SK-MEL-5 (cell line): ENCODE measurements around the gene RDM1. TPM values are rescaled to one million over a fixed set of nuclear protein-coding genes. Genes with fewer than 3 reads are reported as not detected.
"Not testable (repeated sequence)": the region's sequence is repeated elsewhere in the genome, so short reads cannot be mapped to it uniquely, and the experiment has no call there.

Experiments used
- DNase-seq: peaks from one replicate; pipeline ENCODE4 v3.0.0-alpha.2; 2016; ENCODE audit warnings: low read depth, low spot score
- in situ Hi-C: cut with HindIII; loops from 2 replicates; pipeline ENCODE4 v1.10.0; 2016; ENCODE audit warnings: low sequenced_read_pairs, high pct_unique_total_duplicates, low pct_unique_long_range_greater_than_20kb
- total RNA-seq: library from RNA; depleted of rRNA; stranded (reverse); fragments of >200 nt; shearing (Covaris generic); gene quantifications from 2 replicates; pipeline ENCODE4 v1.2.3, GENCODE V29; 2014

The RDM1 gene
- total RNA-seq, 1 experiment from 2014 or later, result 0.40 TPM

DNA sequence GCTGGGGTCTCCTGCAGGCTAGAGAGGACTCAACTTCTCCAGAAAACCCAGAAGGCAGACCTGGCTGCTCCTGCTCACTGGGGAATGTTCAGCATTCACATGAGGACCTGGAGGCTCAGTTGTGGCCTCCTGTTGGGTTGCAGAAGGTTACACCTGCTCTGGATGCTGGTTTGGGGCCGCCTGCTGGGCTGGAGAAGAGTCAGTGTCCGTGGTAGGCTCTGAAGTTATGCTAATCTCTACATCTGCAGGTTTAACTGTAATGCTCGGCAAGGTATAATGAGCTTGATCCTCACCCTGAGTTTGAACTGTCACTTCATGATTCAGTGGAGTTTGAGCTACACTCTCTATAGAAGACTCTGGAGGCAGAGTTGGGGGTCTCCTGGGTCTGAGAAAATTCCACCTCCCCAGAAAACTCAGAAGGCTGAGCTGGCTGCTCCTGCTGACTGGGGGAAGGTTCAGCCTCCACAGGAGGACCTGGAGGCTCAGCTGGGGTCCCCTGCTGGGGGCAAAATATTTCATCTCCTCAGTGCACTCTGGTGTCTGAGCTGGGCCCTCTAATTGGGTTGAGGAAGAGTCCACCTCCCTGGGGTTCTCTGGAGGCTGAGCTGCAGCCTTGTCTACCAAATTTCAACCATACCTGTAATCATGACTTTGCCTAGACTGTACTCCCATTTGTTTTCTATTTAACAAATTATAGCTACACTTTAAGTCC, 23.5 kb downstream of the RDM1 start:
- DNase-seq, result no peak
- in situ Hi-C loops, result no loop called here

DNA sequence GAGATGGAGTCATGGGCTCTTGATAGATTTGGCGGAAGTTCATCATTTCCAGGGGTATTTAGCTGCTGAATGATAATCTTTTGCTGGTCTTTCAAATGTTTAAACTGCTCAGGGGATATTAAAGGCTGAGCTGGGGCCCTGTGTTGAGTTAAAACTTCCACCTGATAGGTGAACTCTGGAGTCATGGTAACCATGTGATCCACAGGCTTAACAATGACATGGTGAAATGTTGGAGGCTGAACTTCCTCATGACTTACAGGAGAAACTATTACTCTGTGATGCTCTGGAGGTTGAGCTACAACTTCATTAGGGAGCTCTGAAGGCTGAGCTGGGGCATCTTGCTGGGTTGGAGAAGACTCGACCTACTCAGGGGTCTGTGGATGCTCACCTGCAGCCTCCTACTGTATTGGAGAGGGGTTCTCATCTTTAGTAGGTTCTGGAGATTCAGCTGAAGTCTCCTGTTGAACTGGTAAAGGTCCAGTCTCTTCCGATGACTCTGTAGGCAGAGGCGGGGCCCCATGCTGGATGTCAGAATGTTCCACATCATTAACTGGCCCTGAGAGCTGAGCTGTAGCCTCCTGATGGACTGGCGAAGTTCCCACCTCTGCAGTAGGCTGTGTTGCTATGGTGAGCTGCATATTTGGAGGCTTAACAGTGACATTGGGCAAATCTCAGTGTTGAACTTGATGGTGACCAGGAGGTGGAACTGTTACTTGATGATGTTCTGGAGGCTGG, 24.2 kb downstream of the RDM1 start:
- in situ Hi-C loops, result no loop called here
- no peak for DNase-seq

- no peak for DNase-seq
- in situ Hi-C loops, result no loop called here
Measured at GRCh38 chr17:35903451-35903850, 27.1 kb downstream of the RDM1 start.

DNA sequence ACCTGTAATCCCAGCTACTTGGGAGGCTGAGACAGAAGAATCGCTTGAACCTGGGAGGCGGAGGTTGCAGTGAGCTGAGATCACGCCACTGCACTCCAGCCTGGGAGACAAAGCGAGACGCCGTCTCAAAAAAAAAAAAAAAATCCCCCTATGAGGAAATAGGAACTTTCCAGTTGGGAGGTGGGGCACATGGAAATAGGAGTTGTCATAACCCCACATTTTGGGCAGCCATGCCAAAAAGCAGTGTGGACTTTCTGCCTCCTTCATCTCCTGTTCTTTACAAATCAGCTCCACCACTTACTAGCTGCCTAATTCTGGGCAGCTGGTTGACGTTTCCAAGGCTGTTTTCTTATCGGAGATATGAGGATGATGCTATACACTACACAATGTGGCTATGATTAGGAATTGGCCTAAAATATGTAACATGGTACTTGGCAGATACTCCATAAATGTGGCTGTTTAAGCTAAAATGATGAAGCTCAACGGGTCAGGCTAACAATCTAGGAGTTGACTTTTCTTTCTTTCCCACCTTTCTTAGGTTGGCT, 28.9 kb downstream of the RDM1 start:
- in situ Hi-C loops, result no loop called here
- no peak for DNase-seq

DNA sequence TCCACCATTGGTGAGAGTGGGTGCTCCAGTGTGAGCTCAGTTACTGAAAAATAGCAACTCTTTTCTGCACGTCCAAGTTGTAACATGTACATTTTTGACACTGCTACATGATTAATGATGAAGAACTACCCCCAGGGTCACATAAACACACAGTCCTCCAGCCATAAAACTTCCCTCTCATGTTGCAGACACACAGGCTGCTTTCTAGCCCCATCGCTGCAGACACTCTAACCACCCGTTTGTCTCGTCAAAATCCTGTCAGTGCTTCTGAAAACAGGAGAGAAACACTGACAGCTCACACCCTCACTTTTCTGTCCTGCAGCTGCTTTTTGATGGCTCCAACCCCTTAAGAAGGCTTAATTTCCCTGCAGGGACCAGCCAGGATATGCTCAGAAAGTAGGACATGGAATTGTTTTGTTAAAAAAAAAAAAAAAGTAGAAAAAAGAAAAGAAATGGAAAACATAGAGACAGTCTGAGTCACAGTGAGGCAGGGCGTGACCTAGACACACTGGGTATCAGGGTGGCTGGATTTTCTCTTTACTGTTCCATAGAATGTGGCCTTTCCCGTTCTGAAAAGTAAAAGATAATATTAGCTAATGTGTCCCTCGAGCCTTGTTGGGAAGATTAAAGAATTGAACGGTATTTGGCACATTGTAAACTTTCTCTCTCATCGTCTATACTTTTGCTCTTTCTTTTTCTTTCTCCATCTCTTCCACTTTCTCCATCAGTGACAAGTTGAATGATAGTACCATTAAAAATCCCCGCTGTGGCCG, 29.7 kb downstream of the RDM1 start:
- DNase-seq, result no peak
- in situ Hi-C loops, result no loop called here

GRCh38 chr17:35900280-35900679, 30.3 kb downstream of the RDM1 start:
- DNase-seq, result no peak
- in situ Hi-C loops, result no loop called here

- in situ Hi-C loops, result no loop called here
- DNase-seq, result no peak
Measured at GRCh38 chr17:35898283-35899070, 32.1 kb downstream of the RDM1 start.

GRCh38 chr17:35897772-35898171, 32.8 kb downstream of the RDM1 start:
- DNase-seq, in situ Hi-C loops: not testable (repeated sequence)

DNA sequence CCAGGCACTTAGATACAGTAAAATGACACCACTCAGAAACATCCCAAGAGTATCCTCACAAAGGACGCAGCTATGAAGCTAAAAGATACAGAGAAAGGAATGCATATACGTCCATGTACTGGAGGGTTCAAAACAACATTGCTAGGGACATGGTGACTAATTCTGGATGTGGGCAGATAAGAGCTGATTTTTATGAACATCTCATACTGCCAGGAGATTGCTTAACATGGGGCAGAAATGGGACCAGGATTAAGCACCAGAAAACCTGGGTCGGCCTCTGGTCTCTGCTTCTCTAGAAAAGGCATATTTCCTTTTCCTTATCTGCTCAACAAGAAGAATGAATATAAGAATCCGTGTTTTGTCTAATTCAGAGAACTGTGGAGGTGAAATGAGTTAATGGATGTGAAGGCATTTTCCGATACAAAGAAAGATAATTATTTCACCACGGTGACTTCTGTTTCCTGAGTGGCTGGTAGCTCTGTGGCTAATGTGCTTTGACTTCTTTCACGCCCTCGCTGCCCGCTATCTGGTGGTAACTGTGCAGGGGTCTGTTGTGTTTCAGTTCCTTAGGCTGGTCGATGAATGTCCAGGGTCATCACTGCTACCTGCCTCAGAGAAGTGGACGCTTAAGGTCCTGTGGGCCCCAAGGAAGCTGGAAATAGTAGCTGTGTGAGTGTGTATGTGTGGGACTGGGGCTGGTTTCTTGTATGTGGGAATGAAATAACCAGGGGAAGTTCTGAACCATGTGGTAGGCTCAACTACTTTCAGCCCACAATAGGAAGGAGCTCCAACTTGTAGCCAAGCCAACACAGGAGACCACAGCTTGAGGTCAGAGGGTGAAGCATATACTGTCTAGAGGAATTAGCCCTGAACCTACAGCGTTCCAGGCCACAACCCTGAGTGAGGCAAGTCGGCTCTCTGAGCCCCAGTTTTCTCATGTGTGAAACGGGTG, 34.7 kb downstream of the RDM1 start:
- in situ Hi-C loops, result no loop called here
- no peak for DNase-seq

DNA sequence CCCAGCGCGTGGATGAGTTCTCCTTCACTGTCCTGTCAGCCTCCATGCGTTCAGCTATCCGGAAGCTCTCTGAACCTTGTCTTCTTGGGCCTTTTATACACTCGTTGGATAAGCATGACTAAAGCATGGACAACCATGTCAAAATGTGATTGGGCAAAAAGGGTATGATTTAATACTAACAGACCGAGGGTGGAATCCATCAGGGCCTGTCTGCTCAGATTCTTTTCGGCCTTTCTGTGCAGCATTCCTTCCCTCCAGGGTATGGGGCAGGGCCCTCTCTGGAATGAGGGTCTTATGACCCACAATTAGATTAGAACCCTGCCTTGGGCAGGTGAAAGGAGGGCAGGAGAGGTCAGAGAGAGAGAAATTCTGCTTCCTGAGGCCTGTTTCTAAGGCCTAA, 36.4 kb downstream of the RDM1 start:
- no peak for DNase-seq
- in situ Hi-C loops, result no loop called here

DNA sequence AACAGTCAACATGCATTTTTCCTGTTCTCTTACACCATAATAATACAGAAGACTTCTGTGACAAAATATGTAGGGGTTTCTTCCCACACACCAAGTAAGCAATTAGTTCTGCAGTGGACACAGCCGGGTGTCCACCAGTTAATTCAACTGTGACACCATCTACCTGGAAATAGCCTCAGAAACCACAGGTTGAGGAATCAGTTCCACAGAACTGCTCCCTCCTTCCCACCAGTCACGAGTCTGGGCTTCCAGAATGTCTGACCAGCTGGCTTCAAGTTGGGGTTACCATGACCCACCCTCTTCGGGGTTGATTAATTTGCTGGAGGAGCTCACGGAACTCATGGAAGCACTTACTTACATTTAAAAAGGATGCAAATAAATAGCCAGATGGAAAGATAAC, 36.8 kb downstream of the RDM1 start:
- in situ Hi-C loops, result no loop called here

GRCh38 chr17:35892091-35893035, 38.2 kb downstream of the RDM1 start:
- DNase-seq, result no peak
- in situ Hi-C loops, result no loop called here

More for the DNA sequence above, 36.8 kb downstream of the RDM1 start:
- DNase-seq, result no peak

- in situ Hi-C loops, result no loop called here
- DNase-seq, result no peak
Measured at GRCh38 chr17:35891269-35891668, 39.3 kb downstream of the RDM1 start.

- DNase-seq, result no peak
- in situ Hi-C loops, result no loop called here
Measured at GRCh38 chr17:35890774-35891155, 39.8 kb downstream of the RDM1 start.
